Measurements from ENCODE around the gene CD34.

GRCh38 chr1:207873055-207873890, 37.7 kb downstream of the CD34 start:
- no peak for TF ChIP-seq POLR2A (IDR thresholded peaks at IDR 0.05)
- TF ChIP-seq CTCF (IDR thresholded peaks at IDR 0.05) = no peak

Data from stomach (tissue), 4 donors.